Activated T-cell treated with anti-CD3 and anti-CD28 coated beads for 48 hours (primary cell): ENCODE data around the gene TMEM187.

Source experiments
- DNase-seq: peaks from one replicate; pipeline ENCODE4 v3.0.0-alpha.2; 2020; ENCODE audit warnings: low read depth

Gene TMEM187

DNA sequence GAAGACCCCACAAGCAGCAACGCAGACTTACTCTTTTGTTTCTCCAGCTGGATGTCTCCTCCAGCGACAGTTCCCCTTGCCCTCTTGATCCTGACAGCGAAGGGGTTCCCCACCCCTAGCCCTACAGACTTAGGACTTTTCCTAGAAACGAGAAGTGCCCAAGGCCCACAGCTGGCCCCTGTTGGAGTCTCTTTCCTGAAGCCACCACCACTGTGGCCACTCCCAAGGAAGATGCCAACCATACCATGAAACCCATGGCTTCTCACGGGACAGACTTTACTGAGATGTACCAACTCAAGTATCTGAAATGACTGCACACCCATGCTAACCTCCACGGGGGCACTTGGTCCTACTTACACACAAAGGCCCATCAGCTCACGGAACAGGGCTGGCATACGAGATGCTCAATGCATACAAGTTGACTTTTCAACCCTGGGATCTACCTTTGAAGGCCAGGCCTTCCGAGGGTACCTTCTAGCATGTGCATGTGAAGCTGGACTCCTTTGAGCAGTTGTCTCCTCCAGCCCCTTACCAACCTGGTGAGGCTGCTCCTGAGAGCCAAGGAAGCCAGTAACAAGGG, 48.1 kb downstream of the TMEM187 start:
- DNase-seq: no peak

- DNase-seq: no peak
These were observed 48.6 kb downstream of the TMEM187 start for GRCh38 chrX:154021131-154021611.

DNA sequence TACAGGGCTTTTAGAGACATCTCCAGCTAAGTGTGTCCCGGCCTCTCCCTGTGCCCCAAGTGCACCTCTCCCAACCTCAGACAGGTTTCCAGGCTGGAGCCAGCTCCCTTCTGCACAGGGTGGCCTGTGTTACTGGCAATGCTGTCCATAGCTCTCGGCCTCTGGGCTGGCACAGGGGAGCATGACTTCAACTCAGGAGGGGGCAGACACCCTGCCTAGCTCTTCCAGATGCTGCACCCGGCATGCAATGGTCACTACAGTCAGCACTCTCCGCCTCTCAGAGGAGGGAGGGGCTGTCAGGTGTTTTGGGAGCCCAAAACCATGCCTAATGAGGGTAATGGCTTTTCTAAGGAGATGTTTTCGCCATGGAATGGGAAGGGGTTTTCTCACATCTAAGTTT, 49.6 kb downstream of the TMEM187 start:
- no peak for DNase-seq

GRCh38 chrX:154023276-154024000, 50.9 kb downstream of the TMEM187 start:
- no peak for DNase-seq

DNA sequence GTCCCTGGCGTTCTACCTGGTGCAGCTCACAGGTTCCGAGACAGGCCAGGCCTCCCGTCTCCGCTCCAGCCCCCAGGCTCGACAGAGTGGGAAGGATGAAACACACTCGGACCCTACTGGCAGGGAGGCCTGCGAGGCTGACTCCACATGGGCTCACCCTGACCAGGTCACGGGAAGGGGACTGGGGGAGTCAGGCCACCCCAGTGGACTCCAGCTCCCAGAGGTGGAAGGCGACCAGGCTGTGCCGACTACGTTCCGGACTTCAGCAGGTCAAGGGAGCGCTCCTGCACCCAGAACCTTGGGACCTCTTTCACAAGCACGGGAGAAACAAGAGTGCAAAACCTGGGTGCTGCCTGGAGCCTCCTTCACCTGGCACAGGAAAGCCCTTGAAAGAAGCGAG, 51.7 kb downstream of the TMEM187 start:
- no peak for DNase-seq

DNA sequence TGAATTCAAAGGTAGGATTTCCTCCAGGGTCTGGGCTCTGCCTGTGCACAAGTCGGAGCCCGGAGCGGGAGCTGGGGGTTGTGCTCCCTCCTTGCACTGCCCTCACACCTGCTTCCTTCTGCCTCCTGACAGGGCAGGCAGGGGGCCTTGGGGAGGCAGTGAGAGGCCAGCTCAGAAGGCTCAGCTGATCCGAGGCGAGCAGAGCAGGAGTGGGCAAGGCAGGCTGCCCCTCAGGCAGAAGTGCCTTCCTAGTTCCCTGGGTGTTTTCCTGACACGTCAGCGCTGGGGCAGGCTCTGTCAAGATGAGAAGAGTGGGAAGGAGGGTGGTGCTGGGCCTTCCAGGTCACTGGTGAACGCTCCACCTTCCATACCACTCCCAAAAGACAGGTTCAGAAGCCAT, 52.7 kb downstream of the TMEM187 start:
- no peak for DNase-seq

GRCh38 chrX:154026136-154027021, 53.8 kb downstream of the TMEM187 start:
- DNase-seq: no peak

GRCh38 chrX:154027022-154027402, 54.5 kb downstream of the TMEM187 start:
- no peak for DNase-seq

DNA sequence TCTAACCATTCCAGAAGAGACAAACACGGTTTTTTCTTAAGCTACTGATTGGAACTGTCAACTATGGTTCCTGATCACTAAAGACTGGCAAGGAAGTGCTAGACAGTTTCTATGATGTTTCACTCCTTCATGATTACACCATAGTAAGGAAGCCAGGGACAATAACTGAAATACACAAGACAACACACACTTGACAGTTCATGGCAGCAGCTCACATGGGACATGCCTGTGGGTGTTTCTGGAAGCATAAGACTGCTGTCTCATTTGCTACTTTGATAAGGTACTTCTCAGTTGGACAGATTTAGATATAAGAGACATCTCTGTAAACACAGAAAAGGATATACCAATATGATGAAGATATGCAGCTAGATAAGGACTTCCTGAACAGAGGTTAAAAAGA, 55.4 kb downstream of the TMEM187 start:
- no peak for DNase-seq

DNA sequence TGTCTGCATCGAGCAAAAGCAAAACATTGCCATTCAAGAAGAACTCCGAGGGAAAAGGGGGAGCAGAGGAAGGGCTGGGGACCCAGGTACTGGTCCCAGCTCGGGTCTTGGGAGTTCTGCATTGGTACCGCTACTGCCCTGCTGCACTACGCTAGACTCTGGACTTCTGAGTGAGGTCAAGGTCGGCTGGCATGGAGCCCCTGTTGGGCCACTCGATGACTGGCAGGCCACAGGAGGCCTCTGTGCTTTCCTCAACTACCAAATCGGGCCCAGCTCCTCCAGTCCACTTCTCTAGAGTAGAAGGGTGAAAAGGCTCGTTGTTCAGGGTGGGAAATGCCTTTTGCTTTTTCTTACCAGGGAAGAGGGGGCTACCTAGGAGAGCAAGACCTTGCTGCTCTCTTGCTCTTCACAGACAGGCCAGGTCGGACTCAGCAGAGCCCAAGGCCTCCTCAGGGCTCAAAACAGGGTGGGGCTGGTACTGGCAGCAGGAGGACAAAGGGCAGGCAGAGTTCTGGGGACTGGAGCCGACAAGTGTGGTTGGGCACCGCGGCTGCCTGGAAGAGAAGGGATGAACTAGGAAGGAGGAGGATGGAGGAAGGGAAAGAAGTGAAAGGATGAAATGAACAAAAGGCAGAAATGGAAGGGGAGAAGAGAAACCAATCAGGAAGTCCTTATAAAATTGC, 56.1 kb downstream of the TMEM187 start:
- DNase-seq: no peak

DNA sequence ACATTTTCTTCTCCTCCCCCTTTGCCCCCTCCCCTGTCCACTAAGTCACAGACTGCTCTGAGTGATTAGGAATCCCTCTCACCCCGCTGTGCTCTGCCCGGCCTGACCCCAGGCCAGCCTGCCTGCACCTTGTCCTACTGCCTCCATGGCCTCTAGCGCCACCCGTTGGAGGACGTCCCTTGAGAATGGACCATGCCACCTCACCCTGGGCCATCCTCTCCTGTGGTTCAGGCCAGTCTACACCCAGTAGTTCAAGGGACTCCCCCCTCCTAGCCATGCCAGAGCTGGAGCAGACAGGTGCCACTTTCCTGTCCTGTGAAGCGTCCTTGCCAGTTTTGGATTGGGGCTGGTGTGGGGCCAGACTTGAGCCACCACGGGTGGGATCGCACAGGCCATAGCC, 56.9 kb downstream of the TMEM187 start:
- DNase-seq: no peak

DNA sequence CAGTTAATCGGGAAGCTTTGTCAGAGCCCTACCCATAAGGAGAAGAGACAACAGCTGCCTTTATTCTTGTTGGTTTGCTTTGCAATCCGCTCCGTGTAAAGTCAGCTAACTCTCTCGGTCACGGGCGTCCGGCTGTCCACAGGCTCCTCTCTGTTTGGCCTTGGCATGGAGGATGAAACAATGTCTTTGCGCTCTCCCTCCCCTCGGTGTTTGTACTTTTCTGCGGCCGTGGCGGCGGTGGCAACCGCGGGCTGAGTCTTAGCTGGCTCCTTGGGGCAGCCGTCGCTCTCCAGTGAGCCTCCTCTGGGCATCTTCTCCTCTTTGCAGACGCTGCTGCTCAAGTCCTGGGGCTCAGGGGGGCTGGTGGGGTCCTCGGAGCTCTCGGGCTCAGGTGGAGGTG, 57.7 kb downstream of the TMEM187 start:
- DNase-seq: no peak

- DNase-seq: no peak
These were observed 58.3 kb downstream of the TMEM187 start for GRCh38 chrX:154030715-154031305.

GRCh38 chrX:154032160-154032559, 59.6 kb downstream of the TMEM187 start:
- DNase-seq: no peak

DNA sequence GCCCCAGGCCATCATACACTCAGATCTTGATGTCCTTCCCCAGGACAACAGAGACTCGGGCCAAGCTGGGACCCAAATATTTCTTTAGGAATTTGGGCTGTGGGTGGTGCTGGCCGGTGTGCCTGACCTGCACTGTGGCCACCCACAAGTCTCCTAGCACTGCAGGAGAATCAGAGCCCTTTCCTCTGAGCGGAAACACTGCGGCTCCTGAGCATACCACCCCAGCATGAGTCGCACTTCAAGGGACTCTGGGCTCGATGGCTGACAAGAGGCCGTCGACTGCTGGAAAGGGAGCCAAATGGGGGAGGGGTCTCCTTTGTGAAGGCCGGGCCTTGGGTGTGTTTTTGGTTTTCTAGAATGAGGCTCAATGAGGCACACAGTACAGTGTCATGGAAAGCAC, 60.1 kb downstream of the TMEM187 start:
- DNase-seq: no peak
